ENCODE data around the gene CCK. TPM values are rescaled to one million over a fixed set of nuclear protein-coding genes. Genes with fewer than 3 reads are reported as not detected.
A peak's percentile ranks its signal among the peaks of the same experiment; 100 is the strongest.

CCK gene
- polyA plus RNA-seq, 1 donor (not counting 4 experiments of a cell fraction or from before 2014, with no cell fraction given): 8.2 TPM

GRCh38 chr3:42216302-42216701 lies 49.7 kb downstream of the CCK start:
- Histone ChIP-seq H3K27ac (ENCODE audit: control insufficient read depth, insufficient read depth, low read length) (no peak overlapping the region), H3K4me2 (ENCODE audit: control insufficient read depth, extremely low read depth, insufficient read depth, low read depth, low read length) (no peak overlapping the region), H3K9ac (ENCODE audit: control insufficient read depth, extremely low read depth, insufficient read depth, low read length) (no peak overlapping the region), H3K4me1 (ENCODE audit: control insufficient read depth, extremely low read depth, insufficient read depth, low read length) (peaks cover 3% of the 10 kb centered on the region), H3K9me3 (ENCODE audit: control insufficient read depth, low read depth, low read length) (no peaks in the 10 kb centered on the region), H3K36me3 (ENCODE audit: control insufficient read depth in 2 of 2, extremely low read depth in 1 of 2, insufficient read depth in 2 of 2, low read length in 2 of 2) (peaks cover 31 to 37% of the 10 kb centered on the region in 2 experiments), H3K79me2 (ENCODE audit: control insufficient read depth, insufficient read depth, low read length) (no peaks in the 10 kb centered on the region), H4K20me1 (ENCODE audit: control insufficient read depth, extremely low read depth, insufficient read depth, low read length) (peaks cover 3% of the 10 kb centered on the region), H3K9me1 (ENCODE audit: control insufficient read depth, extremely low read depth, insufficient read depth, low read length) (no peaks in the 10 kb centered on the region), H2AFZ (ENCODE audit: control insufficient read depth, low read length) (no peak overlapping the region), H3K4me3 (ENCODE audit: control insufficient read depth in 2 of 3, extremely low read depth in 1 of 3, insufficient read depth in 2 of 3, low read depth in 1 of 3, low read length in 3 of 3) (no peak overlapping the region), H3K27me3 (ENCODE audit: control insufficient read depth, extremely low read depth, insufficient read depth, low read length) (no peaks in the 10 kb centered on the region)
- FAIRE-seq: peak; percentile 36
- dilution Hi-C loops (cut with MboI; ENCODE audit: extremely low pct_ligation_motif_present, low sequenced_read_pairs): no loop called here
- no peak for DNase-seq (ENCODE audit: low read depth, low spot score)
- TF ChIP-seq EZH2 (IDR thresholded peaks at IDR 0.05; ENCODE audit: low read length) (no peak), CTCF (optimal IDR thresholded peaks at IDR 0.05 in 1 of 3, IDR thresholded peaks at IDR 0.05 in 1 of 3, conservative IDR thresholded peaks at IDR 0.05 in 1 of 3; ENCODE audit: extremely low read depth in 1 of 3, insufficient read depth in 2 of 3, low read length in 3 of 3) (no peak)

GRCh38 chr3:42214565-42215283 lies 51.3 kb downstream of the CCK start:
- Histone ChIP-seq H4K20me1 (ENCODE audit: control insufficient read depth, extremely low read depth, insufficient read depth, low read length) (peaks cover 3% of the 10 kb centered on the region), H3K4me1 (ENCODE audit: control insufficient read depth, extremely low read depth, insufficient read depth, low read length) (peaks cover 3% of the 10 kb centered on the region), H3K9ac (ENCODE audit: control insufficient read depth, extremely low read depth, insufficient read depth, low read length) (no peak overlapping the region), H3K27me3 (ENCODE audit: control insufficient read depth, extremely low read depth, insufficient read depth, low read length) (no peaks in the 10 kb centered on the region), H3K36me3 (ENCODE audit: control insufficient read depth in 2 of 2, extremely low read depth in 1 of 2, insufficient read depth in 2 of 2, low read length in 2 of 2) (peaks cover 31 to 34% of the 10 kb centered on the region in 2 experiments), H3K9me3 (ENCODE audit: control insufficient read depth, low read depth, low read length) (no peaks in the 10 kb centered on the region), H3K4me3 (ENCODE audit: control insufficient read depth in 2 of 3, extremely low read depth in 1 of 3, insufficient read depth in 2 of 3, low read depth in 1 of 3, low read length in 3 of 3) (no peak overlapping the region), H3K9me1 (ENCODE audit: control insufficient read depth, extremely low read depth, insufficient read depth, low read length) (no peaks in the 10 kb centered on the region), H3K4me2 (ENCODE audit: control insufficient read depth, extremely low read depth, insufficient read depth, low read depth, low read length) (no peak overlapping the region), H3K79me2 (ENCODE audit: control insufficient read depth, insufficient read depth, low read length) (no peaks in the 10 kb centered on the region), H2AFZ (ENCODE audit: control insufficient read depth, low read length) (no peak overlapping the region), H3K27ac (ENCODE audit: control insufficient read depth, insufficient read depth, low read length) (no peak overlapping the region)
- TF ChIP-seq CTCF (optimal IDR thresholded peaks at IDR 0.05 in 1 of 3, IDR thresholded peaks at IDR 0.05 in 1 of 3, conservative IDR thresholded peaks at IDR 0.05 in 1 of 3; ENCODE audit: extremely low read depth in 1 of 3, insufficient read depth in 2 of 3, low read length in 3 of 3) (no peak), EZH2 (IDR thresholded peaks at IDR 0.05; ENCODE audit: low read length) (no peak)
- dilution Hi-C loops (cut with MboI; ENCODE audit: extremely low pct_ligation_motif_present, low sequenced_read_pairs): no loop called here
- no peak for DNase-seq (ENCODE audit: low read depth, low spot score)
- no peak for FAIRE-seq
